Liver (tissue), 9 donors: ENCODE data around the gene MTM1. TPM values are rescaled to one million over a fixed set of nuclear protein-coding genes. Genes with fewer than 3 reads are reported as not detected.

ENCODE experiments used
- DNase-seq: peaks from one replicate; pipeline ENCODE4 v3.0.0-alpha.2; 2017; ENCODE audit warnings: low spot score
- H3K27ac ChIP-seq, 2 donors: one replicate each; pipeline ENCODE4 v1.7.0; 2013; ENCODE audit warnings: inconsistent platforms in 2 of 2, low read length in 2 of 2, control low read depth in 1 of 2, low read depth in 1 of 2, mild to moderate bottlenecking in 1 of 2
- H3K27me3 ChIP-seq, 4 donors: one replicate each; pipeline versions ENCODE4 v1.6.1 to v1.7.0; 2013; ENCODE audit warnings: low read length in 3 of 4, inconsistent platforms in 1 of 4, mild to moderate bottlenecking in 1 of 4, moderate library complexity in 1 of 4; ENCODE audit not compliant: control insufficient read depth in 4 of 4, insufficient read depth in 4 of 4
- H3K36me3 ChIP-seq, 4 donors: one replicate each; pipeline versions ENCODE4 v1.6.1 to v1.7.0; 2013; ENCODE audit warnings: low read length in 3 of 4, mild to moderate bottlenecking in 3 of 4, low read depth in 1 of 4, moderate library complexity in 1 of 4; ENCODE audit not compliant: control insufficient read depth in 4 of 4, insufficient read depth in 3 of 4
- H3K4me1 ChIP-seq, 4 donors: one replicate each; pipeline versions ENCODE4 v1.6.1 to v1.7.0; 2013; ENCODE audit warnings: low read length in 3 of 4, mild to moderate bottlenecking in 3 of 4, moderate library complexity in 1 of 4; ENCODE audit not compliant: control insufficient read depth in 4 of 4, insufficient read depth in 4 of 4
- H3K4me3 ChIP-seq, 3 donors: one replicate each; pipeline versions ENCODE4 v1.6.1 to v1.7.0; 2013; ENCODE audit warnings: low read length in 3 of 3, control low read depth in 1 of 3, low read depth in 1 of 3, mild to moderate bottlenecking in 1 of 3
- H3K9ac ChIP-seq, 2 donors: one replicate each; pipeline ENCODE4 v1.7.0; 2013; ENCODE audit warnings: low read length in 2 of 2, mild to moderate bottlenecking in 2 of 2, moderate library complexity in 2 of 2, control low read depth in 1 of 2, low read depth in 1 of 2
- H3K9me3 ChIP-seq, 4 donors: one replicate each; pipeline versions ENCODE4 v1.6.1 to v1.7.0; 2013; ENCODE audit warnings: low read length in 3 of 4; ENCODE audit not compliant: control insufficient read depth in 4 of 4
- GABPA ChIP-seq, 2 donors: IDR thresholded peaks in 1 of 2; conservative IDR thresholded peaks in 1 of 2; 2 replicates each; pipeline ENCODE4 v1.6.1; 2016; ENCODE audit warnings: antibody characterized with exemption in 2 of 2, mild to moderate bottlenecking in 1 of 2, moderate library complexity in 1 of 2
- HNF4A ChIP-seq, 2 donors: conservative IDR thresholded peaks; 2 replicates each; pipeline ENCODE4 v1.6.1; 2016; ENCODE audit warnings: antibody characterized with exemption in 2 of 2, mild to moderate bottlenecking in 2 of 2
- NR2F2 ChIP-seq: IDR thresholded peaks from 2 replicates; pipeline ENCODE4 v1.6.1; 2016; ENCODE audit warnings: antibody characterized with exemption
- TAF1 ChIP-seq: conservative IDR thresholded peaks from 2 replicates; pipeline ENCODE4 v1.6.1; 2016; ENCODE audit warnings: antibody characterized with exemption, mild to moderate bottlenecking
- YY1 ChIP-seq: IDR thresholded peaks from 2 replicates; pipeline ENCODE4 v1.6.1; 2016; ENCODE audit warnings: antibody characterized with exemption, mild to moderate bottlenecking
- WGBS: extraction: QIAGEN DNeasy Blood & Tissue Kit; methylation state at CpG from one replicate; pipeline ENCODE4 v1.1.7; 2013; 5-methylcytosine and 5-hydroxymethylcytosine counted together
- polyA plus RNA-seq, 2 donors: library from polyadenylated mRNA; stranded (reverse) in 1 of 2; unstranded in 1 of 2; fragments of 200-250 nt in 1 of 2; fragments of >200 nt in 1 of 2; fragmentation: Nextera tagmentation in 1 of 2; extraction: Ambion mirVana in 1 of 2; gene quantifications; one replicate each; pipeline versions ENCODE4 v1.2.1 to v1.2.3, GENCODE V29; 2013 to 2015
- total RNA-seq, 2 donors: library from RNA; depleted of rRNA; stranded (reverse); fragments of >200 nt; gene quantifications; one replicate each; pipeline ENCODE4 v1.2.3, GENCODE V29; 2014
- donor health status: healthy.
- donor health status: healthy.
- donor health status: healthy.
- donor health status: healthy.
- donor health status: healthy.

MTM1 gene
- total and polyA plus RNA-seq, 4 donors: 5.9 to 21.2 (median 11.4) TPM

DNA sequence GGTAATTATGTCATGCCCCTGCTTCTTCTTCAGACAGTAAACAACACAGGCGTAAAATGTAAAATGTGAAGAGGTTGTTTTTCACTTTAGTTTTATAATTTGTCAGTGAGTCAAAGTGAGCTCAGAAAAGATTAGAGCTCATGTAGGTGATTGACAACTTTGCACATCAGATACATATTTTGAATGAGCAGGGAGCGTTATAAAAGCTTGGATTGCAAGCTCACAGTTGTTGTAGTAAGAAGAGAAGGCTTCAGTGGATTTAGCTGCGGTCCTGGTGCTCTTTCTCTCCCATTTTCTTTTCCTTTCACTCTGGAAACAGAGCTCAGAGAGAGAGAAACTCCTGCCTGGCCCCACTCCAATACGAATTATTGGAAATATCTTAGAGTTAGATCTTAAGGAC lies 151.2 kb downstream of the MTM1 start:
- 93% methylated on average over 4 of the region's 4 CpGs for WGBS

More for the DNA sequence above, 151.2 kb downstream of the MTM1 start:
- Histone ChIP-seq H3K4me1 (peaks cover 0 to 13% (median 3%) of the 10 kb centered on the region in 4 donors), H3K9me3 (no peaks in the 10 kb centered on the region), H3K9ac (no peak overlapping the region), H3K4me3 (no peak overlapping the region), H3K36me3 (peaks cover 0 to 3% (median 0%) of the 10 kb centered on the region in 4 donors), H3K27ac (no peak overlapping the region), H3K27me3 (no peaks in the 10 kb centered on the region)
- TF ChIP-seq HNF4A (conservative IDR thresholded peaks at IDR 0.05) (no peak), YY1 (no peak), GABPA (IDR thresholded peaks at IDR 0.05 in 1 of 2, conservative IDR thresholded peaks at IDR 0.05 in 1 of 2) (no peak), TAF1 (no peak), NR2F2 (no peak)
- DNase-seq: no peak

Other genes with a start within 250 kb of the MTM1 start
- under 1 TPM; 0.59 to 0.89 TPM for gene MAMLD1, start 205.3 kb upstream of the MTM1 start, total RNA-seq
- gene MAMLD1, start 205.3 kb upstream of the MTM1 start, polyA plus RNA-seq: 1 to 10 TPM in 1 of 2 donors, under 1 TPM in 1; 0.64 to 1.1 TPM
- gene MTMR1, start 124.8 kb downstream of the MTM1 start, total RNA-seq: 10 to 100 TPM; 10.3 to 13.4 TPM
- gene MTMR1, start 124.8 kb downstream of the MTM1 start, polyA plus RNA-seq: 1 to 10 TPM; 2.5 to 5.3 TPM